WTC11 (cell line): ENCODE measurements around the gene SANBR. TPM values are rescaled to one million over a fixed set of nuclear protein-coding genes. Genes with fewer than 3 reads are reported as not detected.

Experiments used
- ATAC-seq: fragments of 200-7000 bp; cut with Tn5 transposase; 2 replicates; pipeline ENCODE4 v1.10.0; 2021; ENCODE audit warnings: mild to moderate bottlenecking, moderate library complexity
- CTCF ChIA-PET: fragments of 300-600 bp; sonication (Branson Sonifier 250); formaldehyde crosslinking; loops from one replicate; lab custom pipeline; 2021; ENCODE audit warnings: antibody characterized with exemption; lab: Charles Lee
- POLR2A ChIA-PET: fragments of 350-600 bp; sonication (Branson Sonifier 250); formaldehyde crosslinking; loops from one replicate; lab custom pipeline; 2021; ENCODE audit warnings: antibody characterized with exemption; lab: Charles Lee
- DNase-seq: peaks from one replicate; pipeline ENCODE4 v3.0.0; 2021; ENCODE audit warnings: low spot score
- H3K27ac Mint-ChIP-seq: 2 replicates; pipeline ENCODE4 v1.8.0; 2021; ENCODE audit warnings: mixed read lengths
- H3K27me3 Mint-ChIP-seq: 2 replicates; pipeline ENCODE4 v1.8.0; 2021; ENCODE audit warnings: low read depth, mild to moderate bottlenecking, moderate library complexity, mixed read lengths
- H3K36me3 Mint-ChIP-seq: 2 replicates; pipeline ENCODE4 v1.8.0; 2021; ENCODE audit warnings: mixed read lengths
- H3K4me1 Mint-ChIP-seq: 2 replicates; pipeline ENCODE4 v1.8.0; 2022; ENCODE audit warnings: mixed read lengths
- H3K4me3 Mint-ChIP-seq: 2 replicates; pipeline ENCODE4 v1.8.0; 2021; ENCODE audit warnings: mild to moderate bottlenecking, moderate library complexity, mixed read lengths
- H3K9me3 Mint-ChIP-seq: 2 replicates; pipeline ENCODE4 v1.8.0; 2021; ENCODE audit warnings: mixed read lengths
- ATF1 ChIP-seq: sonication (generic); formaldehyde crosslinking; IDR thresholded peaks from 2 replicates; pipeline ENCODE4 v1.8.1; 2023; ENCODE audit warnings: mild to moderate bottlenecking, moderate library complexity, missing genetic modification reagents
- ATF3 ChIP-seq: sonication (generic); formaldehyde crosslinking; conservative IDR thresholded peaks from 2 replicates; pipeline ENCODE4 v1.8.1; 2022; ENCODE audit warnings: mild to moderate bottlenecking, missing genetic modification reagents
- CDX4 ChIP-seq: fragments of 250-450 bp; sonication (Bioruptor Pico); IDR thresholded peaks from 2 replicates; pipeline ENCODE4 v1.9.0; 2021; ENCODE audit warnings: moderate library complexity, mild to moderate bottlenecking, inconsistent platforms, borderline replicate concordance
- E2F1 ChIP-seq: sonication (generic); formaldehyde crosslinking; IDR thresholded peaks from 2 replicates; pipeline ENCODE4 v1.8.0; 2022; ENCODE audit warnings: mild to moderate bottlenecking, missing genetic modification reagents
- ELF4 ChIP-seq: sonication (generic); formaldehyde crosslinking; IDR thresholded peaks from 2 replicates; pipeline ENCODE4 v1.8.1; 2022; ENCODE audit warnings: low read depth, mild to moderate bottlenecking, moderate library complexity, missing genetic modification reagents
- ETV6 ChIP-seq: sonication (generic); formaldehyde crosslinking; IDR thresholded peaks from 2 replicates; pipeline ENCODE4 v1.8.1; 2022; ENCODE audit warnings: mild to moderate bottlenecking, missing genetic modification reagents
- GRHL2 ChIP-seq: fragments of 250-450 bp; sonication (Bioruptor Pico); IDR thresholded peaks from 2 replicates; pipeline ENCODE4 v1.8.0; 2022; ENCODE audit warnings: mild to moderate bottlenecking, moderate library complexity; ENCODE audit not compliant: insufficient replicate concordance, severe bottlenecking
- IRF1 ChIP-seq: sonication (generic); formaldehyde crosslinking; IDR thresholded peaks from 2 replicates; pipeline ENCODE4 v1.8.0; 2023; ENCODE audit warnings: missing genetic modification reagents
- IRF2 ChIP-seq: sonication (generic); formaldehyde crosslinking; IDR thresholded peaks from 2 replicates; pipeline ENCODE4 v1.8.0; 2022; ENCODE audit warnings: low read depth, missing genetic modification reagents, borderline replicate concordance
- JAZF1 ChIP-seq: fragments of 250-450 bp; sonication (Bioruptor Pico); IDR thresholded peaks from 2 replicates; pipeline ENCODE4 v1.9.0; 2021; ENCODE audit warnings: moderate library complexity, mild to moderate bottlenecking, inconsistent platforms
- MXD4 ChIP-seq: fragments of 250-450 bp; sonication (Bioruptor Pico); IDR thresholded peaks from 2 replicates; pipeline ENCODE4 v1.8.0; 2021; ENCODE audit warnings: mild to moderate bottlenecking, moderate library complexity, borderline replicate concordance
- NR2C2 ChIP-seq: sonication (generic); formaldehyde crosslinking; IDR thresholded peaks from 2 replicates; pipeline ENCODE4 v1.8.0; 2022; ENCODE audit warnings: mild to moderate bottlenecking, missing genetic modification reagents
- NR3C1 ChIP-seq: sonication (generic); formaldehyde crosslinking; conservative IDR thresholded peaks from 2 replicates; pipeline ENCODE4 v1.8.1; 2023; ENCODE audit warnings: low read depth, mild to moderate bottlenecking, missing genetic modification reagents
- PRRX2 ChIP-seq: fragments of 250-450 bp; sonication (Bioruptor Pico); IDR thresholded peaks from 2 replicates; pipeline ENCODE4 v1.8.0; 2021; ENCODE audit warnings: mild to moderate bottlenecking
- SP1 ChIP-seq: sonication (generic); formaldehyde crosslinking; conservative IDR thresholded peaks from 2 replicates; pipeline ENCODE4 v1.8.1; 2022; ENCODE audit warnings: missing genetic modification reagents
- STAT6 ChIP-seq: sonication (generic); formaldehyde crosslinking; conservative IDR thresholded peaks from 2 replicates; pipeline ENCODE4 v1.8.1; 2023; ENCODE audit warnings: mild to moderate bottlenecking, low read depth, missing genetic modification reagents, moderate library complexity
- TEAD1 ChIP-seq: sonication (generic); formaldehyde crosslinking; IDR thresholded peaks from 2 replicates; pipeline ENCODE4 v1.8.0; 2022; ENCODE audit warnings: mild to moderate bottlenecking, missing genetic modification reagents
- TEAD4 ChIP-seq: sonication (generic); formaldehyde crosslinking; IDR thresholded peaks from 2 replicates; pipeline ENCODE4 v1.8.0; 2022; ENCODE audit warnings: mild to moderate bottlenecking, missing genetic modification reagents
- ZBTB43 ChIP-seq: sonication (generic); formaldehyde crosslinking; IDR thresholded peaks from 2 replicates; pipeline ENCODE4 v1.8.1; 2023; ENCODE audit warnings: mild to moderate bottlenecking, missing genetic modification reagents
- ZNF121 ChIP-seq: sonication (generic); formaldehyde crosslinking; IDR thresholded peaks from 2 replicates; pipeline ENCODE4 v1.8.0; 2023; ENCODE audit warnings: missing genetic modification reagents
- ZNF219 ChIP-seq: sonication (generic); formaldehyde crosslinking; IDR thresholded peaks from 2 replicates; pipeline ENCODE4 v1.8.0; 2023; ENCODE audit warnings: missing genetic modification reagents, mild to moderate bottlenecking, borderline replicate concordance
- ZNF416 ChIP-seq: fragments of 250-450 bp; sonication (Bioruptor Pico); IDR thresholded peaks from 2 replicates; pipeline ENCODE4 v1.9.0; 2021; ENCODE audit warnings: mild to moderate bottlenecking, inconsistent platforms
- total RNA-seq: library from RNA; stranded (reverse); gene quantifications from 3 replicates; pipeline ENCODE4 v1.2.3, GENCODE V29; 2021
- TF ChIP-seq, protein P1 (sequence below): sonication (generic); formaldehyde crosslinking; IDR thresholded peaks from 2 replicates; pipeline ENCODE4 v1.8.0; 2022; ENCODE audit warnings: mild to moderate bottlenecking, missing genetic modification reagents

SANBR gene
- total RNA-seq, 1 experiment from 2014 or later, result 8.9 TPM

- TF ChIP-seq NR3C1 (no peak), ZNF416 (CRISPR knock-in tag) (no peak), TEAD1 (CRISPR knock-in tag) (no peak)
Observed at GRCh38 chr2:61091485-61091884, 25.8 kb downstream of the SANBR start (continued).

- ATAC-seq (no peak), DNase-seq (no peak)
- H3K27me3 Mint-ChIP-seq, result no peaks in the 10 kb centered on the region
- peak; percentile 74 for TF ChIP-seq ZNF121 (CRISPR knock-in tag)
- no peak for TF ChIP-seq SP1
- H3K4me1 Mint-ChIP-seq, result no peaks in the 10 kb centered on the region
- ChIA-PET POLR2A (no interaction called here), CTCF (no interaction called here)
- no peaks in the 10 kb centered on the region for H3K36me3 Mint-ChIP-seq
- no peak overlapping the region for H3K4me3 Mint-ChIP-seq
- 0 out of 2 replicates have a peak, but pooled peaks cover 6% of the 10 kb centered on the region for H3K9me3 Mint-ChIP-seq
- no peak overlapping the region for H3K27ac Mint-ChIP-seq
Observed at GRCh38 chr2:61096438-61096837, 30.8 kb downstream of the SANBR start.

GRCh38 chr2:61100801-61101200 lies 35.1 kb downstream of the SANBR start:
- CTCF ChIA-PET, result no interaction called here
- Mint-ChIP-seq H3K36me3 (0 out of 2 replicates have a peak, but pooled peaks cover 2% of the 10 kb centered on the region), H3K27me3 (no peaks in the 10 kb centered on the region), H3K27ac (no peak overlapping the region), H3K9me3 (0 out of 2 replicates have a peak, but pooled peaks cover 6% of the 10 kb centered on the region), H3K4me1 (no peaks in the 10 kb centered on the region), H3K4me3 (no peak overlapping the region)
- DNase-seq (no peak), ATAC-seq (no peak)
- POLR2A ChIA-PET, result no interaction called here
- TF ChIP-seq IRF1 (CRISPR knock-in tag) (no peak), NR2C2 (no peak), GRHL2 (CRISPR knock-in tag) (no peak), CDX4 (no peak), ZBTB43 (CRISPR knock-in tag) (no peak), ATF3 (CRISPR knock-in tag) (no peak), TEAD4 (no peak), ZNF219 (CRISPR knock-in tag) (no peak), TEAD1 (CRISPR knock-in tag) (no peak), PRRX2 (CRISPR knock-in tag) (no peak), E2F1 (CRISPR knock-in tag) (no peak), MXD4 (CRISPR knock-in tag) (no peak), ETV6 (CRISPR knock-in tag) (no peak), ATF1 (no peak), STAT6 (no peak), JAZF1 (CRISPR knock-in tag) (no peak), IRF2 (CRISPR knock-in tag) (no peak), ELF4 (CRISPR knock-in tag) (no peak)
- TF ChIP-seq, protein P1, sequence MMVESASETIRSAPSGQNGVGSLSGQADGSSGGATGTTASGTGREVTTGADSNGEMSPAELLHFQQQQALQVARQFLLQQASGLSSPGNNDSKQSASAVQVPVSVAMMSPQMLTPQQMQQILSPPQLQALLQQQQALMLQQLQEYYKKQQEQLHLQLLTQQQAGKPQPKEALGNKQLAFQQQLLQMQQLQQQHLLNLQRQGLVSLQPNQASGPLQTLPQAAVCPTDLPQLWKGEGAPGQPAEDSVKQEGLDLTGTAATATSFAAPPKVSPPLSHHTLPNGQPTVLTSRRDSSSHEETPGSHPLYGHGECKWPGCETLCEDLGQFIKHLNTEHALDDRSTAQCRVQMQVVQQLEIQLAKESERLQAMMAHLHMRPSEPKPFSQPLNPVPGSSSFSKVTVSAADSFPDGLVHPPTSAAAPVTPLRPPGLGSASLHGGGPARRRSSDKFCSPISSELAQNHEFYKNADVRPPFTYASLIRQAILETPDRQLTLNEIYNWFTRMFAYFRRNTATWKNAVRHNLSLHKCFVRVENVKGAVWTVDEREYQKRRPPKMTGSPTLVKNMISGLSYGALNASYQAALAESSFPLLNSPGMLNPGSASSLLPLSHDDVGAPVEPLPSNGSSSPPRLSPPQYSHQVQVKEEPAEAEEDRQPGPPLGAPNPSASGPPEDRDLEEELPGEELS (CRISPR knock-in tag), result no peak
- TF ChIP-seq, all 79 proteins: peak for 0
